GM10847 (cell line): ENCODE measurements around the gene TOP3A.

Experiments used
- POLR2A ChIP-seq: IDR thresholded peaks from 2 replicates; pipeline ENCODE4 v1.6.1; 2011; ENCODE audit not compliant: insufficient read length; ENCODE audit errors: extremely low read depth

TOP3A gene

DNA sequence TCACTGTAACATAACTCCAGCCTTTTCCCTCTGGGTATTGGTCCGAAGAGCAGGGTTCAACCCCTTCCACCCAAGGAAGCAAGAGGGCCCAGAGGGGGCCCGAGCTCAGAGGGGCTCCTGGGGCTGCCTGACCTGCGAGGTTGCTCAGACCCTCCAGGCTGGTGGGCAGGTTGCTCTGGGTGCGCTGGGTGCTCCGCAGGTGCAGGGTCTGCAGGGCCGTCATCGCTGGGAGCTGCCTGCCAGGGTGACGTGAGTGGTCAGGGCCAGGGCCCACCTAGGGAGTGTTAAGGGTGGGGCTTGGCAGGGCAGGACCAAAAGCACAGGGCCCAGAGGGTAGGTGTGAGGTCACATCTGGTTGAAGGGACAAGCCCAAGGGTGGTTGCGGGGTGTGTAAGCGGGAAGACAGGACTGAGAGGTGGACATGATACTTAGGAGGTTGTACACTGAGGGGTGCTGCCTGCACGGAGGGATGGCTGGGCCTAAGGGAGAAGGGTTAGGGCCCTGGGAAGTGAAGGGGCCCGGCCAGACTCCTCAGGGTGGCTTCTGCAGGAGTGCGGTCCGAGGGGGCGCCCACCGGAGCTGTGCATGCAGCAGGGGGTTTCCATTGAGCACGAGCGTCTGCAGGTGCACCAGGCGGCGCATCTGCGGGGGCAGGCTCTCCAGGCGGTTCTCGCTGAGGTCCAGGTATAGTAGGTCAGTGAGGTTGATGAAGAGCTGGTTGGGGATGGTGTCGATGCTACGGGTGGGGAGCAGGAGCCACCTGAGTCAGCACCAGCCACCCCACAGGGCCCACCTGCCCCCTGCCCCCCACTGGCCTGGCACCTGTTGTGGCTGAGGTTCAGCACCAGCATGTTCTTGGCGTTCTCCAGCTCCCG is 60.6 kb downstream of the TOP3A start:
- no peak for TF ChIP-seq POLR2A

DNA sequence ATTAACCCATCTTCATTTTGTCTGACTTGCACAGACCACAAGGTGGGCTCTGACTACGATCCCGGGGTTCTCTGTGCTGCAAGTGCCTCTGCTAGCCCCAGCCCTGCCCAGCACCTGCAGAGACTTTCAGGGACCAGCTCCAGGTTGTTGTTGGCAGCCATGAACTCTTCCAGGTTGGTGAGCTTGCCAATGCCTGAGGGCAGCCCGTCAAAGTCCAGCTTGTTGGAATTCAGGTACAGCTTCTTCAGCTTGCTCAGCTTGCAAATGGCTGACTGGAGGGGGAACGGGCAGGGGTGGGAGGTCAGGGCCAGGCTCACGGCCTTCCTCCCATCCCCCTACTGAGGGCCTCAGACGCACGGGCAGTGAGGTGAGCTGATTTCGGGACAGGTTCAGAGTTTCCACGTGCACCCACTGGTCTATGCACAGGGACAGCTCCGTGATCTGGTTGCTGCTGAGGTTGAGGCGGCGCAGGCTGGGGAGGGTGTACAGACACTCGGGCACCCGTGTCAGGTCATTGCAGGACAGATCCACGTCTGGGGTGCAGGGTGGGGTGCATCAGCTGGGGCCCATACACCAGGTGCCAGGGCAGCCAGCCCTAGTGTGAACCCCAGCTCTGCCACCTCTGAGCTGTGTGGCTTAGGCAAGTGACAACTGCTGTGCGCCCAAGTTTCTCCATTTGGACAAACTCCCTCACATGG is 61.5 kb downstream of the TOP3A start:
- TF ChIP-seq POLR2A, result no peak

DNA sequence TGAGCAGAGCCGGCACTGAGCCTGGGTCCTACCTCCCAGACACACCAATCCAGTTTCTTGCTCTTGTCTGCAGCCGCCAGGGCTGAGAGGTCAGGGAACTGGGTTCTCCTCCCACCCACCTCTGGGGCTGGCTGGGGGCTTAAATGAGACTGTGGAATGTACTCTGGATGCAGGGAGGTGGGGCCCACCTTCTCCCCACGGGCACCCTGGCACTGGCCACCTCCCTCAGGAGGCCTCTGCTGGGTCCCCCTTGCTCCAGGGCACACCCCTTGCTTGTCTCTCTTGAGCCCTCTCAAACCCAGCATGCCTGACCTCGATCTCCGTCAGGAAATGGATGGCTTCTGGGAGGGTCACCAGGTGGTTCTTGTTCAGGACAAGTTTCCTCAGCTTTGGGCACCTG is 62.6 kb downstream of the TOP3A start:
- no peak for TF ChIP-seq POLR2A

DNA sequence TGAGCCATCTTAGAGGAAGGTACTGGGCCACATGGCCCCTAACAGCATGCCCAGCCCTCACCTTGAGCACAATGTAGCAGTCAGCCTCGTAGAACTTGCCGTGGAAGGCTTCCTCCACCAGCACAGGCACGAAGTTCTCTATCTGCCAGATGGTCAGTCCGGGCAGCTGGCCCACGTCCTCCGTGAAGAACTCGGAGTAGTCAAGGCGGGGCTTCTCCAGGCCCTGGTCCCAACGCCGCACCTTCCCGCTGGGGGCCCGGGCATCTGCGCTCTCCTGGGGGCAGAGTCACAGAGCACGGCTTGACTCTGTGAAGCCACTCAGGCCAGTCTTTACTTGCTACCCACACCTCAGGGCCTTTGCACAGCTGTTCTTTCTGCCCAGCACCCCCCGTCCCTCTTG is 63.6 kb downstream of the TOP3A start:
- no peak for TF ChIP-seq POLR2A

DNA sequence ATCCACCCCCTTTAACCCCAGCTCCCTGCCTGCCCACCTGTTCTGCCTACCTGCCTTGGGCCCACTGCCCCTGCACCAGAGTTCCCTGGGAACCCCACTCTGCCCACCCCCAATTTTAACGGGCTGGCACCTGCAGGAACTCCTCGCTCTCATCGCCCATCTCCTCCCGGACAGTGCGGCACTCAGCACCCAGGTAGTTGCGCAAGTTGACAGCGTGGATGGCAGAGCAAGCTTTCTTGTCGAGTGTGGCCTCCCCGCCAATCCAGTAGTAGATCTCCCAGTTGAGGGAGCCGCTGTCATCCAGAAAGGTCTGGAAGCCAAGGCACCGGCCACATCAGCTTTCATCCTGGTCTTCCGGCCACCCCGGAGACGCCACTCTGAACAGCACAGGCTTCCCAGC is 64.1 kb downstream of the TOP3A start:
- TF ChIP-seq POLR2A, result no peak

DNA sequence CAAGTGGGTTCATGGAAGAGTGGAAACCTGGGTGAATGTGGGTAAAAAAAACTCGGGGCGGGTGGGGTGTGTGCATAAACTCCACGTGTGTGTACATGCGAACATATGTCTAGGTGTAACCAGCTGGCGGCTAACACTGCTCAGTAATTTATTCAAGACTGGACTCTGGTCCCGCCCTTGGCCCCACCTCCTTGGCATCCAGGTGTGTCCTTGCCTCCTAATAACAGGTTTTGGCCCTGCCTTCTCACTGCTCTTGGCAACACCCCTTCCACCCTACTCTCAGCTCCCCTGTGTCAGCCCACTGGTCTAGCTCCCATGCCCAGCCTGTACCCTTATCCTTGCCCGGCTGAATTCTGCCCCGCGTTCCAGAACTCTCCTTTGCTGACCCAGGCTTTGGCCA is 64.5 kb downstream of the TOP3A start:
- no peak for TF ChIP-seq POLR2A

DNA sequence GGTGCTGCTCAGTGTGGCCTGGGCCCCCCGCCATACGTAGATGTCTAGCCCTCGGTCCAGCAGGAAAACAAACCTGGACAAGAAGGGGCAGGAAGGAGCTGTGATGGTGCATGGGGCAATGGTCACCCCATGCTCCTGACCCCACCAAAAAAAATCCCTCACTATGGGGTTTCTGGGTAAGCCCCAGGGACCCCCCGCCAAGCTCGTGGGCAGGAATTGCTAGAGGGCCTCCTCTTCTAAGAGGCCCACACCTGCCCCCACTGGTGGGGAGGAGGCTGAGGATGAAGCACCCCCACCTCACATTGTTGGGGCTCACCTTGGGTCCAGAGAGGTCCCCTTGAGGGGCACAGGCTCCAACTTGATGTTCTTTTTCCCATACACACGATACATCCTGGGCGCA is 66.0 kb downstream of the TOP3A start:
- no peak for TF ChIP-seq POLR2A

DNA sequence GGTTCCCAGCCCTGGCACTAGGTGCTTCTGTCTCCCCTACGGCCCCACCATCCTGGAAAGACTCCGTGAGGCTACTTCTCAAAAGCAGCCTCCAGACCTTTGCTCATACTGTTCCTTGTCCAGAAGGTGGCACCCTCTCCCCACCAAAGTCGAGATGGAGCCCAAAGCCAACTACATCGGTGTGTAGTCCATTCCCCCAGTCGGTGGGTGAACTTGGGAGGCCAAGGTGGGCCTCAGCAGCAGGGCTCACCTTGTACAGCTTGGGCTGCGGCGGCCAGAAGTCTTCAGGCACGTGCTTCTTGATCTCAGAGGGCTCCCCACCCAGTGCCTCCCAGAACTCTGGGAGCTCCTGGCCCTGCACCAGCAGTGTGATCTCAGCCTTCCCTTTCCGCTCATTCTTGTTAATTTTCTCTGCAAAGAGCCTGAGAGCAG is 66.5 kb downstream of the TOP3A start:
- no peak for TF ChIP-seq POLR2A

DNA sequence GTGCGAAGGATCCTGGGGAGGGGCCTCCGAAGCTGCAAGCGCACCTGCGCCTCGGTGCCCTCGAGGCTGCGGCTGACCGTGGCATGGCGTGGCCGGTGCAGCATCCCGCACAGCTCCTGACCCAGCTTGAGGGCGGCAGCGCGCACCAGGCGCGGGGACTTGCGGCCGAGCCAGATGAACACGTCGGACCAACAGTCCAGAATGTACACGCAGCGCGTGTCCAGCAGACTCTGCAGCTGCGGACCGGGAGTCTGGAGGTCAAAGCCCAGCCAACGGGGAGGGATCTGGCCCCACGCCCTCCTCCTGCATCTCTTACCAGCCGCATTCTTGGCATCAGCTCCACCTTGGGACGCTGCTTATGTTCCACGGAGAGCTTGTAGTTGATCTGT is 67.2 kb downstream of the TOP3A start:
- TF ChIP-seq POLR2A, result no peak

DNA sequence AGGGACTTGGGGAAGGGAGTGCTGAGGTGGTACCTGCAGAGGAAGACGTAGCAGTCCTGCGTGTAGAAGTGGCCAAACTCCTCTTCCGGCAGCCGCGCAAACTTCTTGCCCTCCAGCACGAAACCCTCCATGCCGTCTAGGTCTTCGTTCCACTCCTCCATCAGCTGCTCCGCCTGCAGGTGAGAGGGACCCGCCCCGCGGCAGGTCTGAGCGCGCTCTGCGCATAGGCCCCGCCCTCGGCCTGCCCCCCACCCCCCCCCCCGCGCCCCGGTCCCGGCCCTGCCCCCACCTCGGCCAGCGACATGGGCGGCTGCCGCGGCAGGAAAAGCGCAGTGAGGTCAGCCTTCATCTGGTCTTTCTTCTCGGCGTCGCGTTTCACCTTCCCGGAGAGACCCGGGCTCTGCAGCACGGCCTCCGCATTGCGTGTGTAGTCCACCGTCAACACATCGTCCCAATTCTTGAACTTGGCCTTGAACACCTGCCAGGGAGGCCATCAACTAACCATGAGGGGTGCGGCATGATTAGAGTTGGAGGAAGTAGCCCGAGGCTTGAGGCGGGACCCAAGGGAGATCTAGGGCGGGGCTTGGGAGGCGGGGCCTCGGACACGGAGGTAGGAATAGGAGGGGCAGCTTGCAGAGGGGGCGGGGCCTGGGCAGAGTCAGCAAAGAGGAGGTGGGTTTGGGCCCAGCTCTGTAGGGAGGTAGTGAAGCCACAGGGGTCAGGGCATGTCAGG is 67.7 kb downstream of the TOP3A start:
- TF ChIP-seq POLR2A, result no peak

DNA sequence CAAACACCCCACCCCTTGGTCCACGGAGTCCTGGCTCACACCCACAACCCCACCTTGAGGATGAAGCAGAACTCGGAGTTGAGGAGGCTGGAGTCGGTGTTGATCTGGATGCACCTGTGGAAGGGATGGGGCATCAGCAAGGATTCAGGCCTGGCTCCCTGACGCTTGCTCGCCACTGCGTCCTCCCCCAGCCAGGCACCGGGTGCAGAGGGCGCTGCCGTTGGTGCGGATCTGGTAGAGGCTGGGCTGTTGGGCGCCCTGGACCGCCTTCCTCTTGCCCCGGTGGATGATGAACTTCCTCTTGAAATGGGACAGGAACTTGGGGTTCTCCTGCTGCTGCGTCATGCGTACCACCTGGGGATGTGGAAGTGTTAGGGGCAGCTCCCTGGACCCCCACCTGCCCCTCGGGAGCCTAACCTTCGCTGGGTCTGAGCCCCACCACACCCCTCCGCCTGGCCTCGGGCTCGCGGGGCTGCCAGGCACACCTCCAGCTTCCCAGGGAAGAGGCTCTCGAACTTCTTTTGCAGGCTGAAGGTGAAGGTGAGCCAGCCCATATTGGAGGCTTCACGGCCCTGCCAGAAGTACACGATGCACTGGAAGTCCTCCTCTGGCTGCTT is 68.6 kb downstream of the TOP3A start:
- TF ChIP-seq POLR2A, result no peak

DNA sequence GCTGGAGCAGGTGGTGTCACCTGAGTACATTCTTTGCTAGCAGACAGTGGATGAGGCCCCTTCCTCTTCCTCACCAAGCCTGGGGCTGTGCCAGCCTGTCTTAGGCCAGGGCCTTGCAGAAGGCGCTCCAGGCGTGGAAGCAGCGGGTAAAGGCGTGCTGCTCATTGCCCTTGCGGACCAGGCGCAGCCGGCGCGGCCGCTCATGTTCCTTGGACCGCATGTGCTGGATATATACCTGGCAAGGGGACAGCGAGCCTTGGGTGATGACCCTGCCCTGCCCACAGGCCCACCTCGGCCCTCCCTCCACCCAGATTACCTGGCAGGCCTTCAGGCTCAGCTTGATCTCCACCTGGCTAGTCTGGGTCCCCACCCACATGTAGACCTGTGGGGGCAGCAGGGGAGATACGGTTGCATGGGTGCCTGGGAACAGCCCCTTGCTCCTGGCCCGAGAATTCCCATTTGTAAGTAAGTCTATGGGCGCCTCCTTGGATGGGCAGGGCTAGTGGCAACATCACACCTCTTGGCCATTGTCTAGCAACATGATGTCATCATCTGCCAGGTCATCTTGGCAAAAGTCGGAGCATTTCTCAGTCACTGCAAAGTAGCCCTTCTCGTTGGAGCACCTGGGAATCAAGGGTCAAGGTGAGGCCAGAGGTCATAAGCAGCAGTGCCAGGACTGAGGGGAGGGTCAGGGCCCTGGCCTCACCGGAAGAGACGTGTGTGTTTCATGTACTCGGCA is 69.6 kb downstream of the TOP3A start:
- TF ChIP-seq POLR2A, result no peak

DNA sequence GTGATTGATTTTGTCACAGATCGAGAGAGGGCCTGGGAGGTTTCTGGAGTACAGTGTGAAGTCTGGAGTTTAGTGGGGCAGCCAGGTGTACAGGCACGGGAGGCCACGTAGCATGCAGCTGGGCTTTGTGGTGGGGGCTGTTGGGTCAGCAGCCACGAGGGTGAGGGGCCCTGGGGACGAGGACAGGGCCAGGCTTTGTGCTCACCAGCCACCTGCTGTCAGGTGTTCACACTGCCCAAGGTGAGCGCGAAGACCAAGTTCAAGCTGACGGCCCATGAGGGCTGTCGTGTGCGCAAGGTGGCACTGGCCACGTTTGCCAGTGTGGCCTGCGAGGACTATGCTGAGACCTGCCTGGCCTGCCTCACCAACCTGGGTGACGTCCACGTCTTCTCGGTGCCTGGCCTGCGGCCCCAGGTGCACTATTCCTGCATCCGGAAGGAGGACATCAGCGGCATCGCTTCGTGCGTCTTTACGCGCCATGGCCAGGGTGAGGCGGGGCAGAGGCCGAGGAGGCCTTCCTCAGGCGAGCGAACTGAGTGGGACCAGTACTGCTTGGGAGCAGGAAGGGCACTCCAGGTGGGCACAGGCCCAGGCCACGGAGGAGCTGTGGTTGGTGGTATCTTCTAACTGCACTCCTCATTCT is 73.4 kb downstream of the TOP3A start:
- no peak for TF ChIP-seq POLR2A

DNA sequence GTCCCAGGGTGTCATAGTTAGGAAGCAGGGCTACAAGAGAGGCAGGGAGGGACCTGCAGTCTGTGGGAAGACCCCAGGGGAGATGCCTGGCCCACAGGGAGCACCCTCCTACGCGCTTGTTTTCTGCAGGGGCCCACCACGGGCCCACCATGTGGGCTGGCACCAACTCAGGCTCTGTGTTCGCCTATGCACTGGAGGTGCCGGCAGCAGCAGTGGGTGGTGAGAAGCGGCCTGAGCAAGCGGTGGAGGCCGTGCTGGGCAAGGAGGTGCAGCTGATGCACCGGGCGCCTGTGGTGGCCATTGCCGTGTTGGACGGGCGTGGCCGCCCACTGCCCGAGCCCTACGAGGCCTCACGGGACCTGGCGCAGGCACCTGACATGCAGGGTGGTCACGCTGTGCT is 74.3 kb downstream of the TOP3A start:
- TF ChIP-seq POLR2A, result no peak
